Measurements from ENCODE around the gene RIC8A. TPM values are rescaled to one million over a fixed set of nuclear protein-coding genes. Genes with fewer than 3 reads are reported as not detected.

RIC8A gene
- polyA plus RNA-seq, 3 donors = 82.3 to 91.5 (median 90.5) TPM

DNA sequence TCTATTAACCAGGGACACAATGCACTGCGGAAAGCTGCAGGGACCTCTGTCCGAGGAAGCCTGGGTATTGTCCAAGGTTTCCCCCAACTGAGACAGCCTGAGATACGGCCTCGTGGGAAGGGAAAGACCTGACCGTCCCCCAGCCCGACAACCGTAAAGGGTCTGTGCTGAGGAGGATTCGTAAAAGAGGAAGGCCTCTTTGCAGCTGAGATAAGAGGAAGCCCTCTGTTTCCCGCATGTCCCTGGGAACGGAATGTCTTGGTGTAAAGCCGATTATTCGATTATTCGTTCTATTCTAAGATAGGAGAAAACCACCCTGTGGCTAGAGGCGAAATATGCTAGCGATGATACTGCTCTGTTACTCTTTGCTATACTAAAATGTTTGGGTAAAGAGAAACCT, 5.5 kb upstream of the RIC8A start:
- DNase-seq = no peak

DNA sequence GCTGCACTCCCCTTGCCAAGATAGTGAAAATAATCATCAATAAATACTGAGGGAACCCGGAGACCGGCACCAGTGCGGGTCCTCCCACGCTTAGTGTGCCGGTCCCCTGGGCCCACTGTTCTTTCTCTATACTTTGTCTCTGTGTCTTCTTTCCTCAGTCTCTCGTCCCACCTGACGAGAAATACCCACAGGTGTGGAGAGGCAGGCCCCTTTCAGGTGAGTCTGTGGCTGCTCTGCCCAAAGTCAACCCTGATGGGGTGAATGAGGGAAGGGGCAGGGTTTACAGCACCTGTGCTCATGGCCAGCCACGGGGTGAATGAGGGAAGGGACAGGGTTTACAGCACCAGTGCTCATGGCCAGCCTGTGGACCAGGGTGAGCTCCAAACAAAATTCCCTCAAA, 5.0 kb upstream of the RIC8A start:
- no peak for DNase-seq

DNA sequence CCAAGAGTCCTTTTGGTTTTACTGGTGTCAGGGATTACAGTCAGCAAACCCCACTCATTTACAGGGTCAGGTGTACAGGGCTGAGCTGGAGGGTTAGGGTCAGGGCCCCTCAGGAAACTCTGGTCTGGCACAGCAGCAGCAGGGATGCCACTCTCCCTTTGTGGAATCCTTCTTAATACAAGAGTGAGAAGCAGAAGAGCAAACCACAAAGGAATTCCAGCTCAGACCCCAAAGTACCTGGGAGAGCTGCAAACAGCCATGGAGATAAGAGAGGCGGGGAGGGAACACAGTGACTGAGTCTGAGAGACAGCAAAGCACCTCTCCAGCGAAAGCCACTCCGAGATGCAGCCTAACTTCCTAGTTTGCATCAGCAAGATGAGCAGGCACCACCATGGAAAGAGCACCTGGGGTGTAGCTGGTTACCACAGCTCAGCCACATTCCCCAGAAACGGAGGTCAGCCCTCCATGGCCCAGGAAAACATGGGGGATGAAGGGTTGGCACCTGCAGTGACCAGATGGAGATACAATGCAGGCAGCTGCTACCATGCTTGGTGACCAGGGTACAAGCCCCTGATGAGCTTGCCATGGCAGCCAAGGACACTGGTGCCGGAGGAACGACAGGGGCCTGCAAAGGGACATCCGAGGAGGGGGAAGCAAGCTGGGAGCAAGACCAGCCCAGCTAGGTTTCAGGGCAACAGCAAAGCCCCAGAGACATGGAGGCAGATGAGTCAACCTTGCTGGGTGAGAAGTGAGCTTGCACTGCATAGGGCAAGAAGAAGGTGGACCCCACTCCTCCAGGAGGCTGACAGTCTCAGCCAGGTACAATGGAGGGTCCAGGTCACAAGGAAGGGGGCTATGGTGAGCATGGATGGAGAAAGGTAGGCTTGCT, 4.2 kb upstream of the RIC8A start:
- no peak for DNase-seq

DNA sequence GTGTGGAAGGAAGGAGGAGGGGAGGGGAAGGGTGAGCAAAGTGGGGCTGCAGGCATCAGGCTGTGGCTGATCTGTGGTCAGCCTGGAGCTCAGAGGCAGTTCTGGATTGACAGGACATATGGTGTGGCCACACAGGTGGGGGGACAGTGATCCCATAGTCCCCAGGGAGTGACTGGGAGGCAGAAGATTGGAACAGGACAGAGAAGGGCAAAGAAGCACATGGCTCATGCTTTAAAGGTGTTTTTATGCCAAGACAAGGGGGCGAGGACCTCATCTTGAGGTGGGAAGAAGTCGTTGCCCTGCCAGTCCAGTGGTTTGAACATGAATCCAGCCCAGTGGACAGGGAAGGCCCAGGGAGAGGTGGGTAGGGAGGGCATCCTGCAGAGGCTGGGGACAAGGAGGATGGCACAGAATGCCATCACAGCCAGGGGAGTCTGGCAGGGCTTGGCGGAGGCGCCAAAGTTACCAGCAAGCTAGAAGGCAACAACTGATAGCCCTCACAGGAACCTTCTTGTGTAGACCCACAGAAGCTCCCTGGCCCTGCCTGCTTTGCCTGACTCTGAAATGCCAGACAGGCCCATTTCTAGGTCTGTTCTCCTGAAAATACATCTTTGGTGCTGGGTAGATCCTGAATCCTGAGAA, 3.4 kb upstream of the RIC8A start:
- no peak for DNase-seq

DNA sequence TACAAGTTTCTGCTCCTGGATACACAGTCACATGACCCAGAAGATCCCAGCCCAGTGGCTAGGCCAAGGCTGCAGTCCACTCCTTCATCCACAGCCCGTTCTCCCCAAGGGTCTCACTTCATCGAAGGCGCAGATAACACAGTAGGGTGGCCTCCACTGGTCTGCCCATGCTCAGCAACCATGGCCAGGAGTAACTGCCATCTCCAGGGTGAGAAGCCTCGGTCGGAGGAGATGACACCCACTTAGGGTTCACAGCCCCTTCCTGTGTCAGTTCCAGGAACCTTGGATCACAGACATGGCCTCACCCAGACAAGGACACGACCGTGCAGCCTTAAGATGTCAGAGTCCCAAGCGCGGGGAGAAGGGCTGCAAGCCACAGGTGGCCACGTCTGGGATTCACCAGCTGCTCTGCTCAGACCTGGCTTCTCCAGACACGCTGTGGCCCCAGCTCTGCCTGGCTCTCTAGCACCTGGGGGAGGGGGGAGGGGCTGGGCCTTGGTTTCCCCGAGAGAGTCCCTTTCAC, 2.9 kb upstream of the RIC8A start:
- DNase-seq = no peak

DNA sequence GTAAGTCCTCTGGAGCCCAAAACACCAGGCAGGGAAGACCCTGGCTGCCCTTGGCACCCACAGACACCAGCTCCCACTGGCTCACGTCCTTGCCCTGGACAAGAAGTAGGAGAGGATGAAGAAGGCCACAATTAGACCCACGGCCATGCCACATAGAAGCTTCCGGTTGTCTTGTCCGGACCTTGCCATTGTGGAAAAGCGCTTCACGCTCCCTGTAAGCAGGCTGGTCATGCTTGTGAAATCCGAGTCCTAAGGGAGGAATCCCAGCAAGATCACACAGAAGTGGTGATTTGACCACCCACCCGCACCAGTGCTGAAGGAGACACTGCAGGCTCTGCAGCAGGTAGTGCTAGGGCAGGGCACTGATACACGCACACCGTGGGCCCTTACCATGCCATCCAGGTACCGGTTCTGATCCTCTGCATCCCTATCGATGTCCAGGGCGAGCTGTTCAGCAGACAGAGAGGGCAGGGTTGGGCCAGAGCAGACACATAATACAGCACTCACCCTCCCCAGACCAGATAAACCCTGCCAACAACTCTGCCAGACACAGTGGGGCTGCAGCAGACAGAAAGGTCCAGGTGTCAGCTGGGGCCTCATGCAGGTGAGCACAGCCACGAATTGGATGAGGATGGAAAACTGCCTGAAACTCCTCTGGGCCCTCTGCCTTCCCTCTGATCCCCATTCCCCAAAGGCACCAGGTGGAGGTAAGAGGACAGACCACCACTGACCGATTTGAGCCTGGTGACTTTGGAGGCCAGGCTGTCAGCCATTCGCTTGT, 2.1 kb upstream of the RIC8A start:
- DNase-seq = no peak

DNA sequence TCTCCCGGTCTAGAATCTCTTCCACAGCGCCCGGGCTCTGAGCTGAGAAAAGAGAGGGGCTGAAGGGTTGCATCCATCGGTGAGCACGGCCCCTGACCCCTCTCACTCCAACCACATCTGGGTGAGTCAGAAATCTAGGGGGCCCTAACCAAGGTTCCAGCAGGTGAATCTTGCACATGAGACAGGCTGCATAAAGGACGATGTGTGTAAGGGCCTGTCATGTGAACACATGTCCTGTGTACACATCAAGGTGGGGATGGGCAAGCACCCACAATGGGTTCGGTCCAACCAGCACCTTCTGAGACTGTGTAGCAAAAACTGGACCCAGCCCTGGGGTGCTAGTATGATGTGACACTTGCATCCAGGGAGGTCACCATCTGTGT, 1.5 kb upstream of the RIC8A start:
- no peak for DNase-seq

DNA sequence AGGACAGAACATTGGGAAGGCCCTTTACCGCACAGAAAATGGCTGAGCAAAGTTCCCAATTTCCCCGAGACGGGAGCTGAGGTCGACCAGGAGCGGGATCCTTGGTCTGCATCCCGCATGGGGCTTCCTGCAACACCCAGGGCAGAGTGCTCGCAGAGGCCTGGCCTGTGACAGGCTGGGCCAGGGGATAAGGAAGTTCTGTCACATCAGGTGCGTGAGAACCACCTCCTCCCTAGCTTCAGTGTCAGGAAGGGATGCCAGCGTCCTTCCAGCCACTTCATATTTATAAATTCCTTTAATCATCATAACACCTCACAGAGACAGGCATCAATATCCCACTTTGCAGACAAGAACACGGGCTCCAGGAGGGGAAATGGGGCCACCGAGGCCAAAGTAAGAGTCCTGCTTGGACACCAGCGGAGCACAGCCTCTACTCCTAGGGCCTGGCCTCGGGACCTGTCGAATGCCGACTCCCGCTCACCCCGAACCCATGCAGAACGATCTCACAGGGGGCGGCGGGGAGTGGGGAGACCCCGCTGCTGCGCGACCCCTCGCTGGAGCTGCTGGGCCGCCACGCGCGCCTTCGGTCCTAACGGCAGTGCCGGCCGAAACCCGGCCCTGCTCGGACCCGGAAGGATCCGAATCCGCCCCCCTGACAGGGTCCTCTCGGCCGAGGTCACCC, 841 bp upstream of the RIC8A start:
- DNase-seq = no peak

DNA sequence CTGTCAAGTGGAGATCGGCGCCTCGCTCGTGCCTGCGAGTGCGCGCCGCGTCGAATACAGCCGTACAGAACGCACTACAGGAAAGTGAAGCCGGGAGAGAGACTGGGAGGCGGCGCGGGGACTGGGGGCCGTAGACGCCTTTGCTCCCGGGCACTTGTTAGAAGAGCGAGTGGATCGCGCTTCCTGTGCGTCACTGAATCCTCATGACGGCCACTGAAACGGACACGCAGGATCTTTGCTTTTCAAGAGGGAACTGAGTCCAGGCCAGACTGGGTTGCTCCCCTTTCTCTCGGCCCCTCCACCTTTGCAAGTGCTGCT, 314 bp downstream of the RIC8A start:
- DNase-seq = peak; percentile 35

DNA sequence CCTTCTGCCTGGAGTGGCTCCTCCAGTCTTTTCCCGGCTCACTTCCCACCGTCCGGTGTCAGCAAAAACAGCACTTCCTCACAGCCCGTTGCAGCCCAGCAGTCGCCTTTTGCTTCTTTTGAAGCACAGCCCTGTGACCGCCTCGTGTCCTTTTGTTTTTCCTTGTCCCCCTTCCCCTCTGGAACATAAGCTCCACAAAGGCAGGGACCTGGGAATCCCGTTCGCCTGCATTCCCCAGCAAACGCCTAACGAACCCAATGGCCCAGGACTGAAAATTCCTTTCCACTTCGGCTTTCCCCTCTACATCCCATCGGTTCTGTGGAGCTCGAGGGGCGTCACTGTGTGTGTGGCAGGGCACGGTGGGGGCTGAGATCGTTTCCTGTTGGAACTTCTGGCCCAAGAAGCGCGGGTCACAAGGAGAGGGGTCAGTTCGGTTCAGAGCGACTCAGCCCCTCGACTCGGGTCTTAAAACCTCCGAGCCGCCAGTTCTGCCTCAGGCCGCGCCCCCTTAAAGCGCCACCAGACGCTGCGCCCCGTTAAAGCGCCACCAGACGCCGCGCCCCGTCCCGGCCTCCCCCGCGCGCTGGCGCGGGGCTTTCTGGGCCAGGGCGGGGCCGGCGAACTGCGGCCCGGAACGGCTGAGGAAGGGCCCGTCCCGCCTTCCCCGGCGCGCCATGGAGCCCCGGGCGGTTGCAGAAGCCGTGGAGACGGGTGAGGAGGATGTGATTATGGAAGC, 841 bp downstream of the RIC8A start:
- peak; percentile 89 for DNase-seq

DNA sequence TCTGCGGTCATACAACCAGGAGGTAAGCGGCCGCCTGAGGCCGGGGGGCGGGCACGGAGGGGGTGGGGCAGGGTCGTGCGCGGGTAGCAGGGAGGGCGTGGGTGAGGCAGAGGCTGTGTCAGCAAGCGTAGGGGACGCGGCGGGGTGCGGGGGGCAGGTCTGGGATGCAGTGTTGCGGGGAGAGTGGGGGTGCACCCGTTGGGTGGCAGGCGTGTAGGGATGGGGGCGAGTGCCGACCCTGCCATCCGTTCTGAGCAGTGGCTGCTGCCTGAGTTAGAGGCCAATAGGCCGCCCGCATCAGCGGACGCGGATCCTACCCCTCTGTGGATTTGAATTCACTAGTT, 1.4 kb downstream of the RIC8A start:
- no peak for DNase-seq

DNA sequence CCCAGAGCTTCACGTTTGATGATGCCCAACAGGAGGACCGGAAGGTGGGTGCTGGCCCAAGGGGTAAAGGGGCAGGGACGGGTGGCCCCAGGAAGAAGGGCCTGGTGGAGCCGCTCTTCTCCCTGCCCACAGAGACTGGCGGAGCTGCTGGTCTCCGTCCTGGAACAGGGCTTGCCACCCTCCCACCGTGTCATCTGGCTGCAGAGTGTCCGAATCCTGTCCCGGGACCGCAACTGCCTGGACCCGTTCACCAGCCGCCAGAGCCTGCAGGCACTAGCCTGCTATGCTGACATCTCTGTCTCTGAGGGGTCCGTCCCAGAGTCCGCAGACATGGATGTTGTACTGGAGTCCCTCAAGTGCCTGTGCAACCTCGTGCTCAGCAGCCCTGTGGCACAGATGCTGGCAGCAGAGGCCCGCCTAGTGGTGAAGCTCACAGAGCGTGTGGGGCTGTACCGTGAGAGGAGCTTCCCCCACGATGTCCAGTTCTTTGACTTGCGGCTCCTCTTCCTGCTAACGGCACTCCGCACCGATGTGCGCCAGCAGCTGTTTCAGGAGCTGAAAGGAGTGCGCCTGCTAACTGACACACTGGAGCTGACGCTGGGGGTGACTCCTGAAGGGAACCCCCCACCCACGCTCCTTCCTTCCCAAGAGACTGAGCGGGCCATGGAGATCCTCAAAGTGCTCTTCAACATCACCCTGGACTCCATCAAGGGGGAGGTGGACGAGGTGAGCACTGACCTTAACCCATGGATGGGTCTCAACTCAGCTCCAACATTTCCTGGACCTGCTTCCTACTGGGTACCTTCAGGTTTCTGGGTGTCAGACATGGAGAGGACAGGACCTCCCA, 2.0 kb downstream of the RIC8A start:
- DNase-seq = no peak

DNA sequence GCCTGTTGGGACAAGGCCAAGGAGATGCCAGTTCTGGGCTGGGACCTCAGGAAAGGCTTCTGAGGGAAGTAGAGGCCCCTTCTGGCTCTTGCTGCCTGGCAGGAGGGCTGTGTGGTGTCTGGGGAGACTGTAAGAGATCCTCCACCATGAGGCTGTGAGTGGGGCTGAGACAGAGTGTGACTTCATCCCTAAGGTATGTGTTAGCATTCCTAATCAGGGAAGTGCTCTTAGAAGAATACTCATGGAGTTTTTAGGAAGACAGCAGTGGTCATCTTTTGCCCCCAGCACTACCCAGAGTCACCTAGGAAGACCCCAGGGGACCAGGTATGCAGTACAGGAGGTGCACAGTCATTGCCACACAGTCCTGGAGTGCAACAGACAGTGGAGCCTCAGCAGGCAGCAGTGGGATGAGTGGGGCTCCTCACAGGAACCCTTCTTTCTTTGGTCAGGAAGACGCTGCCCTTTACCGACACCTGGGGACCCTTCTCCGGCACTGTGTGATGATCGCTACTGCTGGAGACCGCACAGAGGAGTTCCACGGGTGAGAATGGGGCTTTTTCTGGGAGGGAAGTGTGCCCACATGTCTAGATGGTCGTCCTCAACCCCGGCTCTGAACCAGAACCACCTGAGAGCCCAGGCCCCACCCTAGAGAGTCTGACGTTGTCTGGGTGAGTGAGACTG, 2.8 kb downstream of the RIC8A start:
- DNase-seq = no peak

DNA sequence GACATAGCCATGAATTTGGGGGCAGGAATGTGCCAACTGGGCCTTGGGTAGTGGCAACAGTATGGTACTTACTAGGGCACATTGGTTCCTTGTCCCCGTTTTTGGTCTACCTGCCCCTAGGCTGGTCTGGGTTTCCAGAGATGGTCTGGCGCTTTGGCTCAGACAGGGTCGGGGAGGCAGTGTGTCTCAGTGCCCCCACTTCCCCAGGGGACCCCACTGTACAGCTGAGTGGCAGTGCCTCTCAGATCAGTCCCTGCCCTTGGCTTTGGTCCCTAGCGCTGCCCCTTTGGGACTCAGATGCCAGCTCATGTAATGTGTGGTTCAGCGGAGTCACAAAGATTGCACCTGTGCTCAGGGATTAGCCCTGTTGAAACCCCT, 3.3 kb downstream of the RIC8A start:
- DNase-seq = no peak

DNA sequence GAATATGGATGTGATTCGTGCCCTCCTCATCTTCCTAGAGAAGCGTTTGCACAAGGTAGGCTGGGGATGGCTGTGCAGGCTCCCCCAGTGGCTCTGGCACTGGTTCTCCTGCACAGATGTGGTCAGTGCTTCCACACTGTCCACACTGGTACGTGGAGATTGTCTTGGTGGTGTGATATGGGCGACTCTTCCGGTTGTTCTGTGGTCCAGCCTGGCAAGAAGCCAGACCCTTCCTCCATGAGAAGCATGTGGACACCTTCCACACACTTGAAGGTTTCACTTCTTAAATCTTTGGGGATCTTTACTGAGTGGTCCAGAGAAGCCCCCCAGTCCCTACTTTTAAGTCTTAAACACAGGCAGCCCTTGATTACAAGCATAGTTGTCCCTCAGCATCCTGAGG, 3.8 kb downstream of the RIC8A start:
- DNase-seq = no peak

DNA sequence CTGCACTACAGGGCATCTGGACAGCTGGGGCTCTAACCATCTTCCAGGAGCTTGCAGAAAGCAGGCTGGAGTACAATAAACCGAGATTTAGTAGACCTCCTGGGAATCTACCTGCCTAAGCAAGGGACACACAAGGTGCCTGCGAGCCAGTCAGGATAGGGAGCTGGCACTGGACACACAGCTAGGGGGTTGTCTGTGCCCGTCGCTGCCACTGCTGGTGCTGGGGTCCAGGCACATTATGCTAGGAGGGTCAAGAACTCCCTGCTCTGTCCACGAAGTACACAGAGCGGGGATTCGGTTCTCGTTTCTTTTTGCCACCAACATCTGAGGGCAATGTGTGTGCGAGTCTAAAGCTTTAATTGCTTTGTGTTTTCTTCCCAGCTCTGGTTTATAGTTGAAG, 4.2 kb downstream of the RIC8A start:
- DNase-seq = no peak

DNA sequence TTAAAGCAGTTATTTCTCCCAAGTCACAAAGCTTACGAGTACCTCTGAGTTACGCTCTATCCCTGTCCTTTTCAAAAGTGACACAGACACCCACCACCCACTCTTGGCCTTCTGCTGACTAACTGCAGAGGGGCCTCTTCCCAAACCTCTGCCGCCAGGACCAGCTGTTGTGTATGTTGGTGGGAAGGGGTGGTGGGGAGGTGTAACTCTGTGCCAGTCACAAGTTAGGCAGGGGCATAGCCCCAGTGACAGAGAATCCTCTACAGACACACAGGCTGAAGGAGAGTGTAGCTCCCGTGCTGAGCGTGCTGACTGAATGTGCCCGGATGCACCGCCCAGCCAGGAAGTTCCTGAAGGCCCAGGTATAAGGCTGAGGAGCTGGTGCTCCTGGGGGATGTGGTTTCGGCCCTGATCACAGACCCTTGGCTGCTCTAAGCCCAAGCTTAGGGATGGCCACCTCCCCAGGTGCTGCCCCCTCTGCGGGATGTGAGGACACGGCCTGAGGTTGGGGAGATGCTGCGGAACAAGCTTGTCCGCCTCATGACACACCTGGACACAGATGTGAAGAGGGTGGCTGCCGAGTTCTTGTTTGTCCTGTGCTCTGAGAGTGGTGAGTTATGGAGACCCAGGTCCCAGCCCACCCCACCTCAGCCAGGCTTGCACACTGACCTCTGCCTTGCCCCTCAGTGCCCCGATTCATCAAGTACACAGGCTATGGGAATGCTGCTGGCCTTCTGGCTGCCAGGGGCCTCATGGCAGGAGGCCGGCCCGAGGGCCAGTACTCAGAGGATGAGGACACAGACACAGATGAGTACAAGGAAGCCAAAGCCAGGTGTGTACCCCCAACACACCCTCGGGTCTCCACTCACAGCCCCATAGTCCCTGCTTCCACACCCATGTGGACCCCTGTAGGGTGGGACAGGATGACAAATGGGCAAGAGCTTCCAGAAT, 4.9 kb downstream of the RIC8A start:
- no peak for DNase-seq

DNA sequence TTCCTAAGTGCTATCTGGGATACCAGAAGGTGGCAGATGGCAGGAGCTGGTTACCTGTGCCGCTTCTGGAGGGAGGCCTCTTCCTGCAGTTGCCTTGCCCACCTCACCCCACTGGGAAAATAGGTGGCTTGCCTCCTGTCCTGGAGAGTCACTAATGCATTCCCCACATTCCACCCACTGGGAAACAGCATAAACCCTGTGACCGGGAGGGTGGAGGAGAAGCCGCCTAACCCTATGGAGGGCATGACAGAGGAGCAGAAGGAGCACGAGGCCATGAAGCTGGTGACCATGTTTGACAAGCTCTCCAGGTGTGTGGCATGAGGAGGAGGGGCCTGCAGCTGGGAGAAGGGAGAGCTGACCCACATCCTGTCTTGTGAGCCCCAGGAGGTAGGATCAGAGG, 5.6 kb downstream of the RIC8A start:
- no peak for DNase-seq

DNA sequence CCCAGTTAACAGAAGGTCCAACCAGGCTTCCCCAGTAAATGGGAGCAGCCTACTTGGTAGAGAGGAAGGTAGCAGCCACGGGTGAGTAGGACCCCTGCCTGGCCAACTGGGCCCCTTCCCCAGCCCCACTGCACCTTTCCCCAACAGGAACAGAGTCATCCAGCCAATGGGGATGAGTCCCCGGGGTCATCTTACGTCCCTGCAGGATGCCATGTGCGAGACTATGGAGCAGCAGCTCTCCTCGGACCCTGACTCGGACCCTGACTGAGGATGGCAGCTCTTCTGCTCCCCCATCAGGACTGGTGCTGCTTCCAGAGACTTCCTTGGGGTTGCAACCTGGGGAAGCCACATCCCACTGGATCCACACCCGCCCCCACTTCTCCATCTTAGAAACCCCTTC, 6.6 kb downstream of the RIC8A start:
- DNase-seq = no peak
